PC-9 (cell line): ENCODE results near the gene RAET1G.

Experiments
- CTCF ChIP-seq: fragments of 200-600 bp; sonication (generic); conservative IDR thresholded peaks from 2 replicates; pipeline ENCODE4 v1.6.1; 2017; ENCODE audit warnings: mixed run types, antibody characterized with exemption, mild to moderate bottlenecking, moderate library complexity
- EZH2 ChIP-seq: fragments of 200-600 bp; sonication (generic); IDR thresholded peaks from 2 replicates; pipeline ENCODE4 v1.8.0; 2017; ENCODE audit warnings: antibody characterized with exemption, low read depth

DNA sequence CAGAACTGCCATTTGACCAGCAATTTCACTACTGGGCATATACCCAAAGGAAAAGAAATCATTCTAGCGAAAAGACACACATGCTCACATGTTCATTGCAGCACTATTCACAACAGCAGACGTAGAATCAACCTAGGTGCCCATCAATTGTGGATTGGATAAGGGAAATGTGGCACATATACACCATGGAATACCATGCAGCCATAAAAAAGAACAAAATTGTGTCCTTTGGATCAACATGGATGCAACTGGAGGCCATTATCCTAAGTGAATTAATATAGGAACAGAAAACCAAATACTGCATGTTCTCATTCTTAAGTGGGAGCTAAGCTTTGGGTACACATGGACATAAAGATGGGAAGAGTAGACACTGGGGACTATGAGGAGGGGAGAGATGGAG, 41.1 kb downstream of the RAET1G start:
- TF ChIP-seq EZH2 (no peak), CTCF (no peak)
